Heart left ventricle (tissue), 16 donors: ENCODE data around the gene METRN. TPM values are rescaled to one million over a fixed set of nuclear protein-coding genes. Genes with fewer than 3 reads are reported as not detected.

Experiments used
- ATAC-seq, 4 donors: fragments of 200-7000 bp; cut with Tn5 transposase; one replicate each; pipeline ENCODE4 v1.9.1; 2020 to 2022; ENCODE audit warnings: moderate library complexity in 4 of 4, mild to moderate bottlenecking in 3 of 4, moderate number of reproducible peaks in 1 of 4
- DNase-seq, 5 donors: peaks; one replicate each; pipeline ENCODE4 v3.0.0-alpha.2; 2020
- H3K27ac ChIP-seq, 12 donors: fragments of 200-600 bp; sonication (generic) in 4 of 12; one replicate each; pipeline versions ENCODE4 v1.5.0 to v1.8.0; 2016 to 2022; ENCODE audit warnings: mild to moderate bottlenecking in 2 of 12
- H3K27me3 ChIP-seq, 9 donors: fragments of 200-600 bp; sonication (generic) in 2 of 9; one replicate each; pipeline versions ENCODE4 v1.5.1 to v1.8.0; 2016 to 2022; ENCODE audit warnings: mild to moderate bottlenecking in 3 of 9
- H3K36me3 ChIP-seq, 9 donors: fragments of 200-600 bp; sonication (generic) in 2 of 9; one replicate each; pipeline versions ENCODE4 v1.5.0 to v1.8.0; 2018 to 2022; ENCODE audit warnings: mild to moderate bottlenecking in 2 of 9
- H3K4me1 ChIP-seq, 12 donors: fragments of 200-600 bp; sonication (generic) in 4 of 12; one replicate each; pipeline versions ENCODE4 v1.5.0 to v1.8.0; 2016 to 2022; ENCODE audit warnings: mild to moderate bottlenecking in 3 of 12
- H3K4me3 ChIP-seq, 12 donors: fragments of 200-600 bp; sonication (generic) in 4 of 12; one replicate each; pipeline versions ENCODE4 v1.5.0 to v1.8.0; 2017 to 2022; ENCODE audit warnings: mild to moderate bottlenecking in 9 of 12, moderate library complexity in 4 of 12
- H3K9me3 ChIP-seq, 12 donors: fragments of 200-600 bp; sonication (generic) in 4 of 12; one replicate each; pipeline versions ENCODE4 v1.5.0 to v1.8.0; 2016 to 2022; ENCODE audit warnings: mild to moderate bottlenecking in 1 of 12
- CTCF ChIP-seq, 12 donors: fragments of 200-600 bp; sonication (generic) in 4 of 12; IDR thresholded peaks; one replicate each; pipeline versions ENCODE4 v1.5.0 to v1.8.0; 2018 to 2022; ENCODE audit warnings: antibody characterized with exemption in 12 of 12, mild to moderate bottlenecking in 5 of 12
- POLR2A ChIP-seq, 2 donors: fragments of 450-650 bp; IDR thresholded peaks; one replicate each; pipeline ENCODE4 v1.6.1; 2017; ENCODE audit warnings: antibody characterized with exemption in 2 of 2, mild to moderate bottlenecking in 2 of 2, moderate library complexity in 2 of 2
- WGBS, 4 donors: extraction: QIAGEN DNeasy Blood & Tissue Kit in 2 of 4; methylation state at CpG; one replicate each; pipeline versions ENCODE4 v1.1.5 to v1.1.7; 2013 to 2018; 5-methylcytosine and 5-hydroxymethylcytosine counted together
- intact Hi-C, 10 donors: fragments of 100-400 bp; cut with DNase I; formaldehyde crosslinking; loops; one replicate each; pipeline versions ENCODE4 v1.11.1 to v1.14.2; 2022
- polyA plus RNA-seq, 2 donors: library from polyadenylated mRNA; stranded (reverse); fragments of 200-250 nt; gene quantifications; one replicate each; pipeline ENCODE4 v1.2.3, GENCODE V29; 2013
- total RNA-seq, 9 donors: library from RNA; depleted of rRNA in 2 of 9; stranded (reverse); fragments of >200 nt in 2 of 9; fragmentation: NEBNext Ultra II Directional in 3 of 9; extraction: Animal tissue kit (Norgen Biotek cat#: 25700) in 3 of 9; gene quantifications; one replicate each; pipeline versions ENCODE4 v1.1.0 to v1.2.4, GENCODE V29; 2016 to 2023
- donor health status: ischemic (EF 13 %, LVEDD 7.1; RV severe dilation, severe dysfunction).
- donor health status: healthy with polysubstance abuse.
- donor health status: DM: no; HTN: yes; CAD: no.
- donor health status: DM: no; HTN: no; CAD: no.
- donor health status: ischemic (EF 25% LVEDD 6.9; RV normal size, moderate dysfunction).
- donor health status: ischemic (EF 25% LVEDD 5.7; RV mildly dilated, moderate dysfunction).
- donor health status: healthy.
- donor health status: DM: yes; HTN: yes; CAD: no.
- donor health status: ischemic (EF 35%, LVEDD 5.7; RV mildly dilated, moderate dysfunction).
- donor health status: nonischemic (EF 11% LVEDD 7.7; RV severe dilation, severe dysfunction).
- donor health status: DM: yes; HTN: yes; CAD: no.
- donor health status: PGD.
- donor health status: ischemic (EF 29% LVEDD 5.4; RV normal size, mild dysfunction).
- donor health status: nonischemic (EF 23%, LVEDD 6.1; RV moderate dilation, normal function).

METRN gene
- total and polyA plus RNA-seq, 11 donors, result 31.2 to 79.4 (median 60.7) TPM

- intact Hi-C loops, result no loop called here
- H3K4me3 ChIP-seq, result no peak overlapping the region
- H3K27ac ChIP-seq, result no peak overlapping the region
- TF ChIP-seq CTCF (IDR thresholded peaks at IDR 0.05) (no peak), POLR2A (IDR thresholded peaks at IDR 0.05) (no peak)
- peaks cover 0 to 6% (median 0%) of the 10 kb centered on the region in 9 donors for H3K36me3 ChIP-seq
- no peak for ATAC-seq
- H3K4me1 ChIP-seq, result peaks cover 8 to 52% (median 39%) of the 10 kb centered on the region in 12 donors
- WGBS, 4 donors, result 87 to 89% (median 88%) methylated on average over 16 to 24 of the region's 24 CpGs
- no peaks in the 10 kb centered on the region for H3K9me3 ChIP-seq
- DNase-seq, result no peak
- peaks cover 0 to 18% (median 0%) of the 10 kb centered on the region in 9 donors for H3K27me3 ChIP-seq
Measured at GRCh38 chr16:722835-723633, 8.1 kb downstream of the METRN start.

- no peak overlapping the region for H3K4me3 ChIP-seq
- no peak overlapping the region for H3K27ac ChIP-seq
- H3K9me3 ChIP-seq, result no peaks in the 10 kb centered on the region
- intact Hi-C loops, result no loop called here
- ATAC-seq, result no peak
- H3K27me3 ChIP-seq, result peaks cover 0 to 24% (median 0%) of the 10 kb centered on the region in 9 donors
- DNase-seq, result no peak
- 70 to 90% (median 81%) methylated on average over 2 to 9 of the region's 9 CpGs for WGBS, 4 donors
- TF ChIP-seq POLR2A (IDR thresholded peaks at IDR 0.05) (no peak), CTCF (IDR thresholded peaks at IDR 0.05) (no peak)
- H3K4me1 ChIP-seq, result peaks cover 12 to 59% (median 45%) of the 10 kb centered on the region in 12 donors
- H3K36me3 ChIP-seq, result peaks cover 0 to 6% (median 0%) of the 10 kb centered on the region in 9 donors
Measured at GRCh38 chr16:723695-724094, 8.8 kb downstream of the METRN start.

GRCh38 chr16:724188-725040 is 9.5 kb downstream of the METRN start:
- no peak overlapping the region for H3K27ac ChIP-seq
- TF ChIP-seq POLR2A (IDR thresholded peaks at IDR 0.05) (no peak), CTCF (IDR thresholded peaks at IDR 0.05) (no peak)
- intact Hi-C loops, result no loop called here
- DNase-seq (no peak), ATAC-seq (no peak)
- 60 to 74% (median 68%) methylated on average over 9 to 29 of the region's 29 CpGs for WGBS, 4 donors
- H3K4me1 ChIP-seq, result peaks cover 12 to 60% (median 40%) of the 10 kb centered on the region in 12 donors
- H3K9me3 ChIP-seq, result no peaks in the 10 kb centered on the region
- H3K27me3 ChIP-seq, result peaks cover 0 to 24% (median 0%) of the 10 kb centered on the region in 9 donors
- no peak overlapping the region for H3K4me3 ChIP-seq
- peaks cover 0 to 6% (median 0%) of the 10 kb centered on the region in 9 donors for H3K36me3 ChIP-seq

- H3K27me3 ChIP-seq, result peaks cover 0 to 24% (median 0%) of the 10 kb centered on the region in 9 donors
- H3K27ac ChIP-seq, result no peak overlapping the region
- WGBS, 4 donors, result 74 to 88% (median 76%) methylated on average over 6 to 7 of the region's 7 CpGs
- H3K9me3 ChIP-seq, result no peaks in the 10 kb centered on the region
- intact Hi-C loops, result no loop called here
- peaks cover 0 to 6% (median 0%) of the 10 kb centered on the region in 9 donors for H3K36me3 ChIP-seq
- TF ChIP-seq POLR2A (IDR thresholded peaks at IDR 0.05) (no peak), CTCF (IDR thresholded peaks at IDR 0.05) (no peak)
- peaks cover 12 to 54% (median 34%) of the 10 kb centered on the region in 12 donors for H3K4me1 ChIP-seq
- no peak for DNase-seq
- no peak for ATAC-seq
- no peak overlapping the region for H3K4me3 ChIP-seq
Measured at GRCh38 chr16:725041-725376, 10.1 kb downstream of the METRN start.
